ENCODE measurements around the gene SLC35F3. TPM values are rescaled to one million over a fixed set of nuclear protein-coding genes. Genes with fewer than 3 reads are reported as not detected.

The SLC35F3 gene
- polyA plus RNA-seq, 1 of the 3 experiments (the other 2 are of a cell fraction) = 0.87 TPM

- POLR2A ChIA-PET = no interaction called here
- CTCF ChIA-PET = interaction anchor here (1.1 to 3.5 kb wide), 2 partner anchors 10 to 77 kb away, joined by 4 to 15 read pairs; no protein-coding TSS in a partner anchor
Observed at GRCh38 chr1:234316486-234316885, 412.0 kb downstream of the SLC35F3 start.

More at GRCh38 chr1:234316486-234316885, 412.0 kb downstream of the SLC35F3 start:
- no peaks in the 10 kb centered on the region for H3K36me3 ChIP-seq (replicated peaks in 1 of 2; ENCODE audit: control insufficient read depth in 1 of 2, insufficient read depth in 2 of 2, low read length in 1 of 2)
- TF ChIP-seq GABPA (IDR thresholded peaks at IDR 0.05; ENCODE audit: low read depth) (no peak), MEF2A (IDR thresholded peaks at IDR 0.05; ENCODE audit: borderline replicate concordance, low read depth) (no peak), NRF1 (IDR thresholded peaks at IDR 0.05; ENCODE audit: low read depth, low read length) (no peak), RXRA (IDR thresholded peaks at IDR 0.05; ENCODE audit: borderline replicate concordance, low read depth) (no peak), EZH2phosphoT487 (IDR thresholded peaks at IDR 0.05; ENCODE audit: borderline replicate concordance, low read depth) (no peak), MXI1 (IDR thresholded peaks at IDR 0.05; ENCODE audit: low read depth, low read length) (no peak), TCF12 (IDR thresholded peaks at IDR 0.05) (no peak), USF2 (IDR thresholded peaks at IDR 0.05; ENCODE audit: borderline replicate concordance, low read depth, low read length) (no peak), EP300 (IDR thresholded peaks at IDR 0.05; ENCODE audit: borderline replicate concordance in 1 of 2, low read depth in 1 of 2, low read length in 1 of 2) (no peak), FOXM1 (IDR thresholded peaks at IDR 0.05; ENCODE audit: low read depth) (no peak), POLR2AphosphoS5 (IDR thresholded peaks at IDR 0.05; ENCODE audit: low read depth, low read length) (no peak), RCOR1 (IDR thresholded peaks at IDR 0.05; ENCODE audit: low read length) (no peak), YY1 (IDR thresholded peaks at IDR 0.05; ENCODE audit: low read depth) (no peak), TAF1 (IDR thresholded peaks at IDR 0.05; ENCODE audit: borderline replicate concordance, low read depth, low read length) (no peak), RAD21 (IDR thresholded peaks at IDR 0.05; ENCODE audit: low read length) (no peak), NFIC (IDR thresholded peaks at IDR 0.05; ENCODE audit: borderline replicate concordance) (no peak), GATA2 (CRISPR knock-in tag; IDR thresholded peaks at IDR 0.05) (no peak), RFX5 (IDR thresholded peaks at IDR 0.05; ENCODE audit: low read length) (no peak)
- TF ChIP-seq, protein P1, sequence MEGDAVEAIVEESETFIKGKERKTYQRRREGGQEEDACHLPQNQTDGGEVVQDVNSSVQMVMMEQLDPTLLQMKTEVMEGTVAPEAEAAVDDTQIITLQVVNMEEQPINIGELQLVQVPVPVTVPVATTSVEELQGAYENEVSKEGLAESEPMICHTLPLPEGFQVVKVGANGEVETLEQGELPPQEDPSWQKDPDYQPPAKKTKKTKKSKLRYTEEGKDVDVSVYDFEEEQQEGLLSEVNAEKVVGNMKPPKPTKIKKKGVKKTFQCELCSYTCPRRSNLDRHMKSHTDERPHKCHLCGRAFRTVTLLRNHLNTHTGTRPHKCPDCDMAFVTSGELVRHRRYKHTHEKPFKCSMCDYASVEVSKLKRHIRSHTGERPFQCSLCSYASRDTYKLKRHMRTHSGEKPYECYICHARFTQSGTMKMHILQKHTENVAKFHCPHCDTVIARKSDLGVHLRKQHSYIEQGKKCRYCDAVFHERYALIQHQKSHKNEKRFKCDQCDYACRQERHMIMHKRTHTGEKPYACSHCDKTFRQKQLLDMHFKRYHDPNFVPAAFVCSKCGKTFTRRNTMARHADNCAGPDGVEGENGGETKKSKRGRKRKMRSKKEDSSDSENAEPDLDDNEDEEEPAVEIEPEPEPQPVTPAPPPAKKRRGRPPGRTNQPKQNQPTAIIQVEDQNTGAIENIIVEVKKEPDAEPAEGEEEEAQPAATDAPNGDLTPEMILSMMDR (IDR thresholded peaks at IDR 0.05) = no peak
- TF ChIP-seq, protein P2, sequence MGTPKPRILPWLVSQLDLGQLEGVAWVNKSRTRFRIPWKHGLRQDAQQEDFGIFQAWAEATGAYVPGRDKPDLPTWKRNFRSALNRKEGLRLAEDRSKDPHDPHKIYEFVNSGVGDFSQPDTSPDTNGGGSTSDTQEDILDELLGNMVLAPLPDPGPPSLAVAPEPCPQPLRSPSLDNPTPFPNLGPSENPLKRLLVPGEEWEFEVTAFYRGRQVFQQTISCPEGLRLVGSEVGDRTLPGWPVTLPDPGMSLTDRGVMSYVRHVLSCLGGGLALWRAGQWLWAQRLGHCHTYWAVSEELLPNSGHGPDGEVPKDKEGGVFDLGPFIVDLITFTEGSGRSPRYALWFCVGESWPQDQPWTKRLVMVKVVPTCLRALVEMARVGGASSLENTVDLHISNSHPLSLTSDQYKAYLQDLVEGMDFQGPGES (IDR thresholded peaks at IDR 0.05; ENCODE audit: low read depth, low read length) = no peak
- no peak overlapping the region for H3K9ac ChIP-seq
- H3F3A ChIP-seq (replicated peaks; ENCODE audit: insufficient read depth) = peaks cover 4% of the 10 kb centered on the region
- H3K27ac ChIP-seq (ENCODE audit: low read depth in 2 of 2, low read length in 1 of 2) = no peak overlapping the region
- no peak overlapping the region for H3K4me3 ChIP-seq (ENCODE audit: low read depth in 2 of 2, low read length in 1 of 2)
- no peaks in the 10 kb centered on the region for H3K27me3 ChIP-seq (ENCODE audit: insufficient read depth)
- no peak for DNase-seq
- H2AFZ ChIP-seq (ENCODE audit: low read depth) = no peak overlapping the region
- H3K9me3 ChIP-seq = no peaks in the 10 kb centered on the region
- H3K9me2 ChIP-seq = no peaks in the 10 kb centered on the region
- no peaks in the 10 kb centered on the region for H3K79me2 ChIP-seq (ENCODE audit: insufficient read depth)
- WGBS (ENCODE audit: low lambda C conversion rate) = 95% methylated on average over 18 of the region's 18 CpGs
- H3K4me1 ChIP-seq (ENCODE audit: control insufficient read depth in 1 of 2, insufficient read depth in 2 of 2, low read depth in 1 of 2, low read length in 1 of 2) = peaks cover 0 to 14% of the 10 kb centered on the region in 2 experiments; a peak in 2 of 4 replicates
- no peak overlapping the region for H3K4me2 ChIP-seq
- H4K20me1 ChIP-seq (ENCODE audit: insufficient read depth) = no peaks in the 10 kb centered on the region

All from SK-N-SH (cell line).